K562 treated with DMSO at 1 percent for 24 hours (cell line): ENCODE results near the gene ENTR1. TPM values are rescaled to one million over a fixed set of nuclear protein-coding genes. Genes with fewer than 3 reads are reported as not detected.

Experiments used
- total RNA-seq: library from RNA; unstranded; fragments of 300-600 nt; gene quantifications from 2 replicates; pipeline ENCODE4 v1.2.3, GENCODE V29; 2022; ENCODE audit warnings: low read depth; ENCODE audit not compliant: insufficient read depth

The ENTR1 gene, protein sequence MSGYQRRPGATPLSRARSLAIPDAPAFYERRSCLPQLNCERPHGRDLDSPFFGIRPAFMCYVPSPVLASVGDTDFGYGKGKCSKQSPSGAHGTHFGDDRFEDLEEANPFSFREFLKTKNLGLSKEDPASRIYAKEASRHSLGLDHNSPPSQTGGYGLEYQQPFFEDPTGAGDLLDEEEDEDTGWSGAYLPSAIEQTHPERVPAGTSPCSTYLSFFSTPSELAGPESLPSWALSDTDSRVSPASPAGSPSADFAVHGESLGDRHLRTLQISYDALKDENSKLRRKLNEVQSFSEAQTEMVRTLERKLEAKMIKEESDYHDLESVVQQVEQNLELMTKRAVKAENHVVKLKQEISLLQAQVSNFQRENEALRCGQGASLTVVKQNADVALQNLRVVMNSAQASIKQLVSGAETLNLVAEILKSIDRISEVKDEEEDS
- total RNA-seq: 39.8 and 47.3 TPM in 2 replicates

GRCh38 chr9:136410500-136411287 lies at the start of gene ENTR1, which contains the start of gene PMPCA:
Gene ENTR1, minus strand, starts transcription at chr9:136410614. Its CDS starts 217 bp downstream, at chr9:136410397.
Gene PMPCA, plus strand, starts transcription at chr9:136410658. Its CDS starts 11 bp downstream, at chr9:136410669.

GRCh38 chr9:136439481-136440408 lies 29.3 kb upstream of the ENTR1 start, which contains the start of gene INPP5E:
Gene INPP5E, minus strand, starts transcription at chr9:136439845. Its CDS starts 426 bp downstream, at chr9:136439419.

DNA sequence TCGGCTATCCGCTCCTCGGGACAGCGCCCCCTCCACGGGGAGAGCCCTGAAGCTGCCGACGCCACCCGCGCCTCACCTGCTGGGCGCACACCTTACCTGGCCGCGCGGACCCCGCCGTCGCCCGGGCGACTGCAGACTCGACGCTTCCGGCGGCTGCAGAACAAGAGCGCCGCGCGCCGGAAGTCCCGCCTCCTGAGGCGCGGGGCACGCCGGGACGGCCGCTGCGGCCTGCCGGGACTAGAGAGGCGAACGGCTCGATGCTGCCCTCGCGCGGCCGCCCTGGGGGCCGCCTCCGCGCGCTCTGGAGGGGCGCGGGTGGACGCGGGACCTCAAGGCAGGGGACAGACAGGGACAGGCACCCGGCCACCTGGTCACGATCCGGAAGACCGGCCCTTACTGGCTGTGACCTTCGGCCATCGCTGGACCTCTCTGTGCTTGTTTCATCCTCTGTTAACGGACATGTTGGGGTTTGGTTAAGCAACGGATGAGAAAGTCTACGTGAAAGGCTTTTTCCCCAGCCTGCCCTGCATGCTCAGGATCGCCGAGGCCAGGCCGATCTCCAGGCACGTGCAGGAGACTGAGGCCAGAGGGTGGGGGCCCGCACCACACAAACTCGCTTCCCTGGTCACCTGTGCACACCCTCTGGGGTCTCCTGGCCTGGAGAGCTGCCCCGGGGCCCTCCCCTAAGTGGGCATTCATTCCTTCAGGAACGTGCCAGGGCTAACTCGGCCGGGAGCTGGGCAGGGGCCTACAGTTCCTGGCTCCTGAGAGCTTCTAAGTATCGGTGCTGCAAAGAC lies 10.2 kb downstream of the ENTR1 start, which contains the start of gene SNAPC4:
Gene SNAPC4, minus strand, starts transcription at position 133 of the 797 bp plus-strand sequence. CDS start 1,742 bp downstream, outside the sequence.

DNA sequence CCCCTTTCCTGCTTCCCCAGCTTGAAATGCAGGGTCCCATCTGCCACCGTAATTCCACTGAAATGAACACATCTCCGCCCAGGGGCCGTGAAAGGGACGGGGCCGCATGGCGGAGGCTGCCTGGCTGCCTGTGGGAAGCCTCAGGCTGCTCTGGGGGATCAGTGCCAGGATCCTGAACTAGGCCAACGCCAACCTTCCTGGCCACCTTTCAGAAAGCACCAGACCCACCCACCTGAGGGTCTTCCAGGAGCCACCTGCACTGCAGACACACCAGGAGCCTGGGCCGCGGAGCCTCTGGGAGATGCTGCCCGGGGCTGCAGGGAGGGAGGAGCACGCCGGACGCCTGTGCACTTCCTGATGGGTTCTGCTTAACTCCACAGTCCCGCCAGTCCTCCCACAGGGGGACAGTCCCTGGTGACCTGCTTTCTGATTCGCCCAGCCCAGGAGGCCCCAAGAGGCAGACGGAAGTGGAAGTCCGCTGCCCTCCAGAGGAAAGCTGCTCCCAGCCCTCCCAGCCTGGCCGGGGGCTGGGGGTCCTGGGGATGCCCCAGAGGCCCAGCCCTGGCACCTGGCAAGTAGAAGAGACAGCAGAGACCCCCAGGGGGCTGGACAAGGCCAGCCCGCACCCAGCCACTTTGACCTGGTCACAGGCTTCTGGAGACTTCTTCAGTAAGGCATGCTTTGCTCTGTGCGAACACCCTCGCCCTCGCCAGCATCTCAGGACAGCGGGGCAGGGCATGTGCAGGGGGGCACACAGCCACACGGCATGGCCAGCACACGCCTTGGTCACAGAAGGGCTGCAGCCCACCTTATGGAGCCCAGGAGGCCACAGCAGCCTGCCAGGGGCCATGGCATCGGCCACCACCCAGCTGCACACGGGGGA lies 36.9 kb downstream of the ENTR1 start, which contains the start of gene CARD9:
Gene CARD9, minus strand, starts transcription at position 370 of the 883 bp plus-strand sequence. CDS start 1,591 bp downstream, outside the sequence.

DNA sequence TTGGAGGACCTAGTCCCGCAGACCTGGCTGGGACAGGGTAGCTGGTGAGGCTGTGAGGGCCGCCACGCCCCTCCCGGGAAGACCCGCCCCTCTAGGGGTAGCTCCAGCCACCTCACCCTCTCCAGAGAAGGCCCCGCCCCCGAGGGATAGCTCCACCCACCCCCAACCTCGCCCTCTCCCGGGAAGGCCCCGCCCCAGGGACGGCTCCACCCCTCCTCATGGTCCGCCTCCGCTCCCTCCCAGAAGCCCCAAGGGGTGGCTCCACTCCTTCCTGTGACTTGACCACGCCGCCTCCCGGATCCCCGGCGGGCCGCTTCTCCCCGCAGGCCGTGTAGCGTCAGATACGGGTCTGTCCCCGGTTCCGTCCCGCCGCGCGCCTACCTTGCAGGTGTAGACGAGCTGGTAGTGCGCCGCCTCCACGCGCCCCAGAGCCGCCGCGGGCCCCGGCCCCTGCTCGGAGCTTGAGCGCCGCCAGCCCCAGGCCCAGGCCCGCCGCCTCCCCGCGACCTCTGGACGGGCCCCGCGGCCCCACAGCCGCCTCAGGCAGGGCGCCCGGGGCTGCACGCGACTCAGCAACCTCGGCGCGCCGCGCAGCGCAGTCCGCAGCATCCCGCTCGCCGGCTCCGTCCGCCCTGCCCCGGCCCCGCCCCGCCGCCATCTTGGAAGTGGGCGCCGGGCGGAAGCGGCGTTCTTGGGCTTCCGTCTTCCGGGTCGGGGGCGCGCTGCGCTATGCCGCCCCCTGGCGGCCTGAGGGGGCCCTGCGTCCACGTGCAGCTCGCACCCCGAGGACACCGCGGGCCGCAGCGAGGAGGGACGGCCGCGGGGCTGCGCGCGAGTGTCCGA lies 47.1 kb downstream of the ENTR1 start, which contains the start of gene DNLZ:
Gene DNLZ, minus strand, starts transcription at position 639 of the 843 bp plus-strand sequence. Its CDS starts 30 bp downstream, at position 609.

Other genes starting within 250 kb of the ENTR1 start
- not detected in 2 replicates for gene LHX3, start 205.5 kb downstream of the ENTR1 start, total RNA-seq
- 14.6 and 14.9 TPM in 2 replicates for gene QSOX2, start 164.8 kb downstream of the ENTR1 start, total RNA-seq
- 0.08 TPM in 1 of 2 replicates, not detected in the other for gene CCDC187, start 106.5 kb downstream of the ENTR1 start, total RNA-seq
- 18.8 and 19.4 TPM in 2 replicates for gene GPSM1, start 83.1 kb downstream of the ENTR1 start, total RNA-seq
- 23.4 and 26.0 TPM in 2 replicates for gene DNLZ, start 46.9 kb downstream of the ENTR1 start, total RNA-seq
- gene CARD9, start 36.9 kb downstream of the ENTR1 start, total RNA-seq: 17.8 and 22.3 TPM in 2 replicates
- gene SNAPC4, start 10.4 kb downstream of the ENTR1 start, total RNA-seq: 10.4 and 10.8 TPM in 2 replicates
- 68.8 and 70.7 TPM in 2 replicates for gene PMPCA, start within 50 bp of the ENTR1 start, total RNA-seq
- 14.4 TPM in 2 replicates for gene INPP5E, start 29.2 kb upstream of the ENTR1 start, total RNA-seq
- gene SEC16A, start 72.4 kb upstream of the ENTR1 start, total RNA-seq: 54.0 and 55.0 TPM in 2 replicates
- gene NOTCH1, start 135.4 kb upstream of the ENTR1 start, total RNA-seq: 21.4 and 22.9 TPM in 2 replicates